ENCODE measurements around the gene ANAPC16. TPM values are rescaled to one million over a fixed set of nuclear protein-coding genes. Genes with fewer than 3 reads are reported as not detected.
A peak's percentile ranks its signal among the peaks of the same experiment; 100 is the strongest.

Gene ANAPC16
- total and polyA plus RNA-seq, 10 donors = 70.8 to 239 (median 106) TPM

GRCh38 chr10:72273410-72274212 is 57.8 kb downstream of the ANAPC16 start, which contains the start of gene DDIT4:
Gene DDIT4 (plus strand): TSS chr10:72273924. CDS start chr10:72274217, 293 bp downstream.
- H3K36me3 ChIP-seq = peaks cover 6 to 29% (median 18%) of the 10 kb centered on the region in 6 donors

GRCh38 chr10:72274213-72274729 is 58.5 kb downstream of the ANAPC16 start:
- no peaks in the 10 kb centered on the region for H3K9me3 ChIP-seq
- no peak for TF ChIP-seq POLR2A (IDR thresholded peaks at IDR 0.05)
- TF ChIP-seq POLR2AphosphoS5 (IDR thresholded peaks at IDR 0.05) = no peak
- TF ChIP-seq CTCF (IDR thresholded peaks at IDR 0.05 in 8 of 11, conservative IDR thresholded peaks at IDR 0.05 in 3 of 11) = no peak
- peak; percentile 91 for DNase-seq
- H3K27me3 ChIP-seq (replicated peaks in 1 of 7) = no peaks in the 10 kb centered on the region
- H3K4me1 ChIP-seq = peaks cover 22 to 78% (median 50%) of the 10 kb centered on the region in 6 donors
- peaks cover 6 to 29% (median 18%) of the 10 kb centered on the region in 6 donors for H3K36me3 ChIP-seq
- 0 to 1% (median 0%) methylated on average over 15 to 40 of the region's 40 CpGs for WGBS, 5 donors
- intact Hi-C loops (cut with DNase I; ENCODE audit: low total_unique reads) = loop anchor here (10.0 kb wide), 1 partner anchor 59 kb away; the partner anchor contains the start of genes ANAPC16 and ASCC1
- peak overlapping the region; percentile 89 to 99 (median 97) for H3K27ac ChIP-seq
- peak overlapping the region; percentile 82 to 98 (median 93) for H3K4me3 ChIP-seq

More at GRCh38 chr10:72273410-72274212, 57.8 kb downstream of the ANAPC16 start, which contains the start of gene DDIT4:
- DNase-seq = peak; percentile 100
- TF ChIP-seq POLR2A (IDR thresholded peaks at IDR 0.05) (peak; percentile 100), POLR2AphosphoS5 (IDR thresholded peaks at IDR 0.05) (peak; percentile 100), CTCF (IDR thresholded peaks at IDR 0.05 in 8 of 11, conservative IDR thresholded peaks at IDR 0.05 in 3 of 11) (peak in 2 of 11 experiments; percentile 24 to 45)
- intact Hi-C loops (cut with DNase I; ENCODE audit: low total_unique reads) = loop anchor here (10.0 kb wide), 1 partner anchor 59 kb away; the partner anchor contains the start of genes ANAPC16 and ASCC1
- no peaks in the 10 kb centered on the region for H3K9me3 ChIP-seq
- peak within 1 kb of the TSS; percentile 82 to 98 (median 93) for H3K4me3 ChIP-seq
- H3K4me1 ChIP-seq = peaks cover 22 to 73% (median 46%) of the 10 kb centered on the region in 6 donors
- 0 to 1% (median 0%) methylated on average over 41 to 67 of the region's 67 CpGs for WGBS, 5 donors
- H3K27me3 ChIP-seq (replicated peaks in 1 of 7) = no peaks in the 10 kb centered on the region
- peak within 1 kb of the TSS; percentile 89 to 99 (median 97) for H3K27ac ChIP-seq

- Histone ChIP-seq H3K4me3 (peak overlapping the region; percentile 82 to 98 (median 93)), H3K27ac (peak overlapping the region; percentile 89 to 99 (median 97)), H3K4me1 (peaks cover 22 to 72% (median 50%) of the 10 kb centered on the region in 6 donors), H3K27me3 (replicated peaks in 1 of 7) (no peaks in the 10 kb centered on the region), H3K36me3 (peaks cover 6 to 29% (median 18%) of the 10 kb centered on the region in 6 donors), H3K9me3 (no peaks in the 10 kb centered on the region)
- peak; percentile 67 to 89 (median 77) for TF ChIP-seq CTCF (IDR thresholded peaks at IDR 0.05 in 8 of 11, conservative IDR thresholded peaks at IDR 0.05 in 3 of 11)
- peak; percentile 83 to 86 (median 86) for TF ChIP-seq POLR2AphosphoS5 (IDR thresholded peaks at IDR 0.05)
- no peak for TF ChIP-seq POLR2A (IDR thresholded peaks at IDR 0.05)
- intact Hi-C loops (cut with DNase I; ENCODE audit: low total_unique reads) = loop anchor here (10.0 kb wide), 1 partner anchor 60 kb away; the partner anchor contains the start of genes ANAPC16 and ASCC1
- 21 to 41% (median 32%) methylated on average over 16 to 26 of the region's 26 CpGs for WGBS, 5 donors
- DNase-seq = peak; percentile 94
Measured at GRCh38 chr10:72274730-72275350, 59.0 kb downstream of the ANAPC16 start.
